GM12878 (cell line): ENCODE results near the gene RAB44. TPM values are rescaled to one million over a fixed set of nuclear protein-coding genes. Genes with fewer than 3 reads are reported as not detected.
"Not testable (repeated sequence)": the region's sequence is repeated elsewhere in the genome, so short reads cannot be mapped to it uniquely, and the experiment has no call there.

Experiments used
- ATAC-seq: fragments of 200-7000 bp; cut with Tn5 transposase; 3 replicates; pipeline ENCODE4 v1.9.1; 2020; ENCODE audit warnings: mild to moderate bottlenecking, moderate library complexity
- BruUV-seq: library from RNA; stranded (reverse); fragments of 400-500 nt; replicated peaks from 2 replicates; lab custom pipeline; 2021; lab: Mats Ljungman, UMichigan
- CTCF ChIA-PET: fragments of 300-600 bp; sonication (Branson Sonifier 250); formaldehyde crosslinking; extraction: SDS; loops from one replicate; lab custom pipeline; 2021; ENCODE audit warnings: inconsistent platforms; lab: Yijun Ruan, JAX
- POLR2A ChIA-PET: fragments of 350-600 bp; formaldehyde crosslinking; extraction: SDS; loops from one replicate; lab custom pipeline; 2021; ENCODE audit warnings: inconsistent platforms; lab: Charles Lee
- RAD21 ChIA-PET: fragments of 300-600 bp; sonication (Branson Sonifier 250); formaldehyde crosslinking; loops from one replicate; lab custom pipeline; 2023; ENCODE audit warnings: antibody characterized with exemption; ENCODE audit not compliant: unreplicated experiment; lab: Charles Lee
- SMC1A ChIA-PET: fragments of 300-600 bp; sonication (Branson Sonifier 250); formaldehyde crosslinking; loops from one replicate; lab custom pipeline; 2023; ENCODE audit not compliant: unreplicated experiment, uncharacterized antibody; lab: Charles Lee
- DNase-seq: peaks from one replicate; pipeline ENCODE4 v3.0.0-alpha.2; 2011; ENCODE audit warnings: low read depth, low spot score
- FAIRE-seq: peaks from 3 replicates; lab custom pipeline; 2011; peaks lifted over from hg19 to GRCh38; lab: Jason Lieb, UNC
- H2AFZ ChIP-seq: 2 replicates; pipeline ENCODE4 v1.6.0; 2011; ENCODE audit warnings: low read depth, low read length, control low read depth; ENCODE audit not compliant: control insufficient read depth
- H3K27ac ChIP-seq: 2 replicates; pipeline ENCODE4 v1.5.1; 2011; ENCODE audit warnings: control low read depth; ENCODE audit not compliant: control insufficient read depth, insufficient read depth
- H3K27me3 ChIP-seq, 2 experiments: replicated peaks in 1 of 2; 2 replicates each; pipeline versions ENCODE4 v1.6.0 to v1.6.1; 2011; ENCODE audit warnings: low read length in 1 of 2; ENCODE audit not compliant: control insufficient read depth in 2 of 2, insufficient read depth in 2 of 2
- H3K36me3 ChIP-seq, 2 experiments: 2 replicates each; pipeline ENCODE4 v1.5.1; 2011; ENCODE audit warnings: low read length in 1 of 2; ENCODE audit not compliant: control insufficient read depth in 2 of 2, insufficient read depth in 2 of 2
- H3K4me1 ChIP-seq: 2 replicates; pipeline ENCODE4 v1.6.1; 2011; ENCODE audit warnings: mild to moderate bottlenecking, low read length, moderate library complexity, mixed read lengths; ENCODE audit not compliant: control insufficient read depth, insufficient read depth
- H3K4me2 ChIP-seq: 2 replicates; pipeline ENCODE4 v1.6.0; 2011; ENCODE audit warnings: control low read depth; ENCODE audit not compliant: control insufficient read depth, insufficient read depth
- H3K4me3 ChIP-seq: fragments of 200-600 bp; sonication (generic); 2 replicates; pipeline ENCODE4 v1.5.1; 2016
- H3K79me2 ChIP-seq: 2 replicates; pipeline ENCODE4 v1.6.0; 2011; ENCODE audit warnings: low read length; ENCODE audit not compliant: control insufficient read depth, insufficient read depth
- H3K9ac ChIP-seq: 2 replicates; pipeline ENCODE4 v1.8.0; 2011; ENCODE audit warnings: low read length, control low read depth, mixed read lengths; ENCODE audit not compliant: control insufficient read depth, insufficient read depth
- H3K9me3 ChIP-seq: replicated peaks from 3 replicates; pipeline ENCODE4 v1.5.1; 2011; ENCODE audit warnings: mild to moderate bottlenecking, low read length; ENCODE audit not compliant: control insufficient read depth, insufficient read depth
- H4K20me1 ChIP-seq: 2 replicates; pipeline ENCODE4 v1.6.0; 2011; ENCODE audit not compliant: control insufficient read depth, insufficient read depth
- ZBTB33 ChIP-seq: fragments of 450-650 bp; IDR thresholded peaks from 2 replicates; pipeline ENCODE4 v1.6.1; 2017; ENCODE audit warnings: mild to moderate bottlenecking
- WGBS: methylation state at CpG from one replicate; pipeline ENCODE4 v1.1.6; 2016; ENCODE audit warnings: low lambda C conversion rate; ENCODE audit not compliant: insufficient replicate concordance, insufficient coverage; ENCODE audit errors: missing lambda C conversion rate; 5-methylcytosine and 5-hydroxymethylcytosine counted together
- in situ Hi-C: fragments of 300-500 bp; cut with MboI; formaldehyde crosslinking; loops from 9 replicates; pipeline ENCODE4 v1.14.3; 2018; ENCODE audit warnings: mixed read lengths
- intact Hi-C: fragments of 100-400 bp; cut with micrococcal nuclease; formaldehyde crosslinking; loops from one replicate; pipeline ENCODE4 v1.14.2; 2022; ENCODE audit not compliant: unreplicated experiment
- polyA plus RNA-seq, 11 experiments: library from polyadenylated mRNA; depleted of rRNA in 4 of 11; unstranded in 6 of 11; stranded (reverse) in 5 of 11; fragments of >200 nt; fragmentation: Nextera tagmentation in 4 of 11; fragmentation: Illumina TruSeq in 1 of 11; extraction: Ambion mirVana in 4 of 11; extraction: Trizol in 1 of 11; gene quantifications; 1 replicate in 1 of 11; 2 replicates in 10 of 11; pipeline versions ENCODE4 v1.2.1 to v1.2.3, GENCODE V29; 2011 to 2016; ENCODE audit warnings: inconsistent platforms in 2 of 11, missing spikeins in 2 of 11, low read depth in 1 of 11
- total RNA-seq, 4 experiments: library from RNA; depleted of rRNA in 3 of 4; stranded (reverse); fragments of >200 nt in 3 of 4; fragmentation: Illumina TruSeq in 1 of 4; extraction: Trizol in 1 of 4; gene quantifications; 2 replicates each; pipeline versions ENCODE4 v1.2.1 to v1.2.3, GENCODE V29; 2013 to 2021

The RAB44 gene
- total and polyA plus RNA-seq, 10 of the 15 experiments (the other 5 are each of a cell fraction or from before 2014, with no cell fraction given), result 0.01 to 0.08 (median 0.05) TPM; not detected in 2

GRCh38 chr6:36722879-36723278 lies 25.3 kb downstream of the RAB44 start (continued):
- TF ChIP-seq ZBTB33, result no peak
- TF ChIP-seq, all 136 proteins: peak for 0

- CTCF ChIA-PET, result interaction anchor here (0.6 to 8.1 kb wide), 18 partner anchors 11 to 677 kb away, joined by 3 to 61 read pairs (median 8); no protein-coding TSS in a partner anchor
- H3K79me2 ChIP-seq, H3K4me2 ChIP-seq, H3K9ac ChIP-seq, H3K36me3 ChIP-seq, BruUV-seq, H2AFZ ChIP-seq, H3K9me3 ChIP-seq, H3K27me3 ChIP-seq, ATAC-seq, H3K4me3 ChIP-seq, H3K27ac ChIP-seq, DNase-seq, H4K20me1 ChIP-seq, in situ Hi-C loops, FAIRE-seq: not testable (repeated sequence)
- POLR2A ChIA-PET, result interaction anchor here (1.1 to 1.3 kb wide), 4 partner anchors 17 to 108 kb away, joined by 3 to 4 read pairs (median 3); no protein-coding TSS in a partner anchor
- intact Hi-C loops, result loop anchor here (1.0 kb wide), 1 partner anchor 101 kb away; no protein-coding TSS in a partner anchor
- RAD21 ChIA-PET, result interaction anchor here (0.8 to 4.4 kb wide), 11 partner anchors 10 to 117 kb away, joined by 3 to 30 read pairs (median 5); no protein-coding TSS in a partner anchor
- WGBS, result 72% methylated on average over 4 of the region's 4 CpGs
- peaks cover 38% of the 10 kb centered on the region for H3K4me1 ChIP-seq
- SMC1A ChIA-PET, result interaction anchor here (0.7 to 3.6 kb wide), 19 partner anchors 9 to 150 kb away, joined by 3 to 33 read pairs (median 4); no protein-coding TSS in a partner anchor
These were observed 26.4 kb downstream of the RAB44 start for GRCh38 chr6:36723992-36724391.
